Measurements from ENCODE around the gene LIN52. TPM values are rescaled to one million over a fixed set of nuclear protein-coding genes. Genes with fewer than 3 reads are reported as not detected.

LIN52 gene
- total RNA-seq, 1 donor from 2014 or later = 5.9 TPM

DNA sequence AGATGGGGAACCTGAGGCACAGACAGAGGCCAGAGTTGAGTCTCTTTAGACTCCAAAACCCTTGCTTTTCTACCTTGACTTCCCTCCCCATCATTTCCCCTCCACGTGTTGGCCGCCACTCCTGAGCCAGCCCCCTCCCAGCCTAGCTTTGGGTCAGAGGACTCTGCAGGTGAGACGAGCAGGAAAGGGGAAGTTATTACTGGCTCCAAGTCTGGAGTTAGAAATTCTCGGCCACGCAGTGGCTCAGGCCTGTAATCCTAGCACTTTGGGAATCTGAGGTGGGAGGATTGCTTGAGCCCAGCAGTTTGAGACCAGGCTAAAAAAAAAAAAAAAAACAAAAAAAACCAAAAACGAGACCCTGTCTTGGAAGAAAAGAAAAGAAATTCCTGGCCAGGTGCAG is 163.3 kb downstream of the LIN52 start:
- DNase-seq (ENCODE audit: extremely low spot score in 2 of 2) = no peak
- no peaks in the 10 kb centered on the region for H3K9me3 ChIP-seq
- H3K4me3 ChIP-seq = no peak overlapping the region
- H3K27ac ChIP-seq = no peak overlapping the region
- intact Hi-C loops (cut with DNase I) = no loop called here
- H3K27me3 ChIP-seq = no peaks in the 10 kb centered on the region
- no peaks in the 10 kb centered on the region for H3K36me3 ChIP-seq
- peaks cover 4% of the 10 kb centered on the region for H3K4me1 ChIP-seq
- TF ChIP-seq POLR2A (IDR thresholded peaks at IDR 0.05) (no peak), POLR2AphosphoS5 (IDR thresholded peaks at IDR 0.05; ENCODE audit: insufficient read depth in 1 of 2, low read depth in 1 of 2) (no peak)
- TF ChIP-seq, protein P1, sequence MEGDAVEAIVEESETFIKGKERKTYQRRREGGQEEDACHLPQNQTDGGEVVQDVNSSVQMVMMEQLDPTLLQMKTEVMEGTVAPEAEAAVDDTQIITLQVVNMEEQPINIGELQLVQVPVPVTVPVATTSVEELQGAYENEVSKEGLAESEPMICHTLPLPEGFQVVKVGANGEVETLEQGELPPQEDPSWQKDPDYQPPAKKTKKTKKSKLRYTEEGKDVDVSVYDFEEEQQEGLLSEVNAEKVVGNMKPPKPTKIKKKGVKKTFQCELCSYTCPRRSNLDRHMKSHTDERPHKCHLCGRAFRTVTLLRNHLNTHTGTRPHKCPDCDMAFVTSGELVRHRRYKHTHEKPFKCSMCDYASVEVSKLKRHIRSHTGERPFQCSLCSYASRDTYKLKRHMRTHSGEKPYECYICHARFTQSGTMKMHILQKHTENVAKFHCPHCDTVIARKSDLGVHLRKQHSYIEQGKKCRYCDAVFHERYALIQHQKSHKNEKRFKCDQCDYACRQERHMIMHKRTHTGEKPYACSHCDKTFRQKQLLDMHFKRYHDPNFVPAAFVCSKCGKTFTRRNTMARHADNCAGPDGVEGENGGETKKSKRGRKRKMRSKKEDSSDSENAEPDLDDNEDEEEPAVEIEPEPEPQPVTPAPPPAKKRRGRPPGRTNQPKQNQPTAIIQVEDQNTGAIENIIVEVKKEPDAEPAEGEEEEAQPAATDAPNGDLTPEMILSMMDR (IDR thresholded peaks at IDR 0.05) = no peak

DNA sequence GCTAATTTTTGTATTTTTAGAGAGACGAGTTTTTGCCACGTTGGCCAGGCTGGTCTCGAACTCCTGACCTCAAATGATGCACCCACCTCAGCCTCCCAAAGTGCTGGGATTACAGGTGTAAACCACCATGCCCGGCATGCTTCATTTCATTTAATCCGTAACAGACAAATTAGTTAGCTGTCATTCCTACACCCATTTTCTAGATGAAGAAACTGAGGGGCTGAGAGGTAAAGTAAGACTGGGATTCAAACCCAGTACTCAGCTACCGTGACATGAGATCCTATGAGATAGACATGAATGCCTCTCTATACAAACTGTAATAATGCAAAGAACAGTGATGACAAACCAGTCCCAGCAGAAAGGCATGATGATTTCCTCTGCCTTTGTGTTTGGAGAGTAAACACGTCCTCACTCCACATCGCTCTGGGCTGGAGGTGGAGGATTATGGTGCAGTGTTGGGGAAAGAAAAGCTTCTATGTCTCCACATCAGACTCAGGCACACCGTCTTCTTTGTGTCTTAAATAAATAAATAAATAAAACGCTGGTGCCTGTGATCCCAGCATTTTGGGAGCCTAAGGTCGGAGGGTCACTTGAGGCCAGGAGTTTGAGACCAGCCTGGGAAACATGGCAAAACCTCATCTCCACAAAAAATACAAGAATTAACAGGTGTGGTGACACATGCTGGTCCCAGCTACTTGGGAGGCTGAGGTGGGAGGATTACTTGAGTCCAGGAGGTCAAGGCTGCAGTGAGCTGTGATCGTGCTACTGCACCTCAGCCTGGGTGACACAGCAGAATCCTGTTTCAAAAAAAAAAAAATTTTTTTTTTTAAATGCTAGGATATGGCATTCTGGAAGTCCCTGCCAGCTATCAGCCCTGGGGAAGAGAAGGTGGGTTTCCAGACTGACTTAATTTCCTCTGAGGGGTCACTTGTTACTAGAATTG is 164.9 kb downstream of the LIN52 start:
- Histone ChIP-seq H3K27me3 (no peaks in the 10 kb centered on the region), H3K4me1 (peaks cover 4% of the 10 kb centered on the region)
- intact Hi-C loops (cut with DNase I) = no loop called here

More for the DNA sequence above, 164.9 kb downstream of the LIN52 start:
- H3K4me3 ChIP-seq = no peak overlapping the region
- no peak overlapping the region for H3K27ac ChIP-seq
- H3K9me3 ChIP-seq = no peaks in the 10 kb centered on the region
- no peak for DNase-seq (ENCODE audit: extremely low spot score in 2 of 2)
- no peaks in the 10 kb centered on the region for H3K36me3 ChIP-seq
- TF ChIP-seq POLR2A (IDR thresholded peaks at IDR 0.05) (no peak), POLR2AphosphoS5 (IDR thresholded peaks at IDR 0.05; ENCODE audit: insufficient read depth in 1 of 2, low read depth in 1 of 2) (no peak)
- TF ChIP-seq, protein P1 (IDR thresholded peaks at IDR 0.05) = no peak

Small RNAs within 50 kb of the gene (small RNA-seq; reads per million reads assigned to genes)
- gene AC006349.1 (not detected), gene RN7SL530P (not detected)

Other genes with a start within 250 kb of the LIN52 start
- gene PTGR2, start 233.1 kb upstream of the LIN52 start, total RNA-seq = 5.6 TPM
- 36.6 TPM for gene ZNF410, start 198.1 kb upstream of the LIN52 start, total RNA-seq
- gene FAM161B, start 134.9 kb upstream of the LIN52 start, total RNA-seq = 5.2 TPM
- gene COQ6, start 134.7 kb upstream of the LIN52 start, total RNA-seq = 27.3 TPM
- 8.6 TPM for gene ENTPD5, start 65.7 kb upstream of the LIN52 start, total RNA-seq
- 5.6 TPM for gene BBOF1, start 65.6 kb upstream of the LIN52 start, total RNA-seq
- 20.9 TPM for gene ALDH6A1, start 503 bp upstream of the LIN52 start, total RNA-seq
- not detected for gene VSX2, start 154.5 kb downstream of the LIN52 start, total RNA-seq
- 52.3 TPM for gene ABCD4, start 218.0 kb downstream of the LIN52 start, total RNA-seq